Epithelial cell of esophagus (primary cell): ENCODE data around the gene HSD11B2.

Source experiments
- DNase-seq: peaks from one replicate; pipeline ENCODE4 v3.0.0; 2010; ENCODE audit warnings: low read depth
- H3K4me3 ChIP-seq: 2 replicates; pipeline ENCODE4 v1.5.1; 2011; ENCODE audit warnings: mild to moderate bottlenecking, low read length, control low read depth
- CTCF ChIP-seq: IDR thresholded peaks from 2 replicates; pipeline ENCODE4 v1.5.1; 2011; ENCODE audit warnings: low read depth, mild to moderate bottlenecking, low read length, control low read depth, inconsistent platforms; ENCODE audit not compliant: insufficient read depth; ENCODE audit errors: missing control alignments

The HSD11B2 gene

GRCh38 chr16:67437513-67437912 lies 6.6 kb downstream of the HSD11B2 start:
- TF ChIP-seq CTCF: no peak
- no peak for DNase-seq
- no peak overlapping the region for H3K4me3 ChIP-seq

GRCh38 chr16:67438098-67438791 lies 7.3 kb downstream of the HSD11B2 start:
- no peak for DNase-seq
- TF ChIP-seq CTCF: no peak
- H3K4me3 ChIP-seq: no peak overlapping the region

GRCh38 chr16:67438824-67439393 lies 8.0 kb downstream of the HSD11B2 start:
- DNase-seq: no peak

GRCh38 chr16:67441271-67441753 lies 10.4 kb downstream of the HSD11B2 start:
- no peak for TF ChIP-seq CTCF
- no peak for DNase-seq
- no peak overlapping the region for H3K4me3 ChIP-seq

More at GRCh38 chr16:67438824-67439393, 8.0 kb downstream of the HSD11B2 start:
- H3K4me3 ChIP-seq: no peak overlapping the region
- TF ChIP-seq CTCF: no peak

- H3K4me3 ChIP-seq: no peak overlapping the region
- no peak for TF ChIP-seq CTCF
- no peak for DNase-seq
Observed at GRCh38 chr16:67441907-67442306, 11.0 kb downstream of the HSD11B2 start.

- TF ChIP-seq CTCF: no peak
- DNase-seq: no peak
- H3K4me3 ChIP-seq: no peak overlapping the region
Observed at GRCh38 chr16:67442581-67443255, 11.8 kb downstream of the HSD11B2 start.
